ENCODE measurements around the gene KRT76.
"Not testable (repeated sequence)": the region's sequence is repeated elsewhere in the genome, so short reads cannot be mapped to it uniquely, and the experiment has no call there.

Gene KRT76

GRCh38 chr12:52779914-52780313, 2.8 kb upstream of the KRT76 start:
- no peak for DNase-seq

GRCh38 chr12:52778833-52779232, 1.7 kb upstream of the KRT76 start:
- DNase-seq = no peak

GRCh38 chr12:52777566-52777965, 421 bp upstream of the KRT76 start:
- no peak for DNase-seq

- DNase-seq = no peak
Measured at GRCh38 chr12:52776435-52776834, 710 bp downstream of the KRT76 start.

GRCh38 chr12:52774629-52775250, 2.4 kb downstream of the KRT76 start:
- DNase-seq = no peak

- DNase-seq = no peak
Measured at GRCh38 chr12:52772772-52773171, 4.4 kb downstream of the KRT76 start.

GRCh38 chr12:52772188-52772587, 5.0 kb downstream of the KRT76 start:
- no peak for DNase-seq

- no peak for DNase-seq
Measured at GRCh38 chr12:52771505-52771904, 5.6 kb downstream of the KRT76 start.

- DNase-seq = no peak
Measured at GRCh38 chr12:52771088-52771487, 6.1 kb downstream of the KRT76 start.

- DNase-seq = no peak
Measured at GRCh38 chr12:52769946-52770345, 7.2 kb downstream of the KRT76 start.

GRCh38 chr12:52769354-52769753, 7.8 kb downstream of the KRT76 start:
- no peak for DNase-seq

GRCh38 chr12:52768479-52769200, 8.5 kb downstream of the KRT76 start:
- DNase-seq = no peak

GRCh38 chr12:52767427-52767826, 9.7 kb downstream of the KRT76 start:
- no peak for DNase-seq

- DNase-seq = no peak
Measured at GRCh38 chr12:52767020-52767379, 10.1 kb downstream of the KRT76 start.

- DNase-seq = no peak
Measured at GRCh38 chr12:52766351-52767019, 10.7 kb downstream of the KRT76 start.

- no peak for DNase-seq
Measured at GRCh38 chr12:52765702-52766101, 11.4 kb downstream of the KRT76 start.

- DNase-seq = no peak
Measured at GRCh38 chr12:52763991-52764390, 13.2 kb downstream of the KRT76 start.

- no peak for DNase-seq
Measured at GRCh38 chr12:52763036-52763659, 14.0 kb downstream of the KRT76 start.

GRCh38 chr12:52761802-52762201, 15.3 kb downstream of the KRT76 start:
- no peak for DNase-seq

- not testable (repeated sequence) for DNase-seq
Measured at GRCh38 chr12:52761218-52761617, 15.9 kb downstream of the KRT76 start.

- no peak for DNase-seq
Measured at GRCh38 chr12:52760623-52761022, 16.5 kb downstream of the KRT76 start.

- DNase-seq = no peak
Measured at GRCh38 chr12:52759695-52760094, 17.4 kb downstream of the KRT76 start.

- no peak for DNase-seq
Measured at GRCh38 chr12:52759218-52759617, 17.9 kb downstream of the KRT76 start.
